CD14-positive monocyte (primary cell): ENCODE data around the gene STXBP6. TPM values are rescaled to one million over a fixed set of nuclear protein-coding genes. Genes with fewer than 3 reads are reported as not detected.

ENCODE experiments used
- DNase-seq, 3 donors: peaks; one replicate each; pipeline ENCODE4 v3.0.0-alpha.2; 2011 to 2022
- H2AFZ ChIP-seq: 2 replicates; pipeline ENCODE4 v1.6.0; 2012; ENCODE audit warnings: mild to moderate bottlenecking, low read depth, low read length, inconsistent platforms; ENCODE audit not compliant: insufficient read depth, poor library complexity, severe bottlenecking
- H3K27ac ChIP-seq, 2 donors: 1 replicate in 1 of 2; 2 replicates in 1 of 2; pipeline ENCODE4 v1.5.1; 2012 to 2013; ENCODE audit warnings: low read length in 2 of 2, control low read depth in 1 of 2, inconsistent platforms in 1 of 2, low read depth in 1 of 2, mild to moderate bottlenecking in 1 of 2
- H3K27me3 ChIP-seq, 2 donors: one replicate each; pipeline versions ENCODE4 v1.6.0 to v1.6.1; 2011 to 2013; ENCODE audit warnings: low read length in 2 of 2; ENCODE audit not compliant: control insufficient read depth in 2 of 2, insufficient read depth in 2 of 2
- H3K36me3 ChIP-seq, 2 donors: replicated peaks in 1 of 2; 1 replicate in 1 of 2; 2 replicates in 1 of 2; pipeline versions ENCODE4 v1.5.1 to v1.6.1; 2012 to 2013; ENCODE audit warnings: low read length in 2 of 2, control low read depth in 1 of 2, inconsistent platforms in 1 of 2, mild to moderate bottlenecking in 1 of 2; ENCODE audit not compliant: insufficient read depth in 2 of 2, control insufficient read depth in 1 of 2
- H3K4me1 ChIP-seq, 2 donors: 1 replicate in 1 of 2; 2 replicates in 1 of 2; pipeline versions ENCODE4 v1.5.1 to v1.6.1; 2012 to 2013; ENCODE audit warnings: low read length in 2 of 2, control low read depth in 1 of 2, inconsistent platforms in 1 of 2, mild to moderate bottlenecking in 1 of 2, moderate library complexity in 1 of 2; ENCODE audit not compliant: insufficient read depth in 2 of 2, control insufficient read depth in 1 of 2
- H3K4me2 ChIP-seq: replicated peaks from 2 replicates; pipeline ENCODE3; 2012; ENCODE audit warnings: low read length, moderate library complexity, mild to moderate bottlenecking; ENCODE audit not compliant: poor library complexity, severe bottlenecking; ENCODE audit errors: extremely low read depth
- H3K4me3 ChIP-seq, 3 experiments: fragments of 200-600 bp in 1 of 3; sonication (generic) in 1 of 3; replicated peaks in 1 of 3; 1 replicate in 2 of 3; 2 replicates in 1 of 3; pipeline ENCODE4 v1.5.1; 2011 to 2013; ENCODE audit warnings: low read length in 3 of 3, mild to moderate bottlenecking in 3 of 3, control low read depth in 2 of 3, low read depth in 2 of 3, inconsistent platforms in 1 of 3, moderate library complexity in 1 of 3
- H3K79me2 ChIP-seq: 2 replicates; pipeline ENCODE4 v1.6.0; 2012; ENCODE audit warnings: mild to moderate bottlenecking, control low read depth, inconsistent platforms, low read length, moderate library complexity; ENCODE audit not compliant: insufficient read depth
- H3K9ac ChIP-seq: 2 replicates; pipeline ENCODE4 v1.6.0; 2017; ENCODE audit warnings: low read length, mild to moderate bottlenecking; ENCODE audit not compliant: insufficient read depth, poor library complexity, severe bottlenecking
- H3K9me3 ChIP-seq, 2 donors: replicated peaks in 1 of 2; 1 replicate in 1 of 2; 2 replicates in 1 of 2; pipeline versions ENCODE4 v1.5.1 to v1.6.1; 2012 to 2013; ENCODE audit warnings: low read length in 2 of 2, control low read depth in 1 of 2; ENCODE audit not compliant: control insufficient read depth in 1 of 2, insufficient read depth in 1 of 2
- H4K20me1 ChIP-seq: 2 replicates; pipeline ENCODE4 v1.6.0; 2012; ENCODE audit warnings: mild to moderate bottlenecking, low read length, control low read depth, moderate library complexity; ENCODE audit not compliant: insufficient read depth
- H3K27ac Mint-ChIP-seq, 7 donors: one replicate each; pipeline ENCODE4 v1.8.0; 2020; ENCODE audit warnings: mild to moderate bottlenecking in 7 of 7, mixed read lengths in 7 of 7, moderate library complexity in 6 of 7, inconsistent platforms in 2 of 7
- H3K27me3 Mint-ChIP-seq, 3 donors: one replicate each; pipeline ENCODE4 v1.8.0; 2021 to 2022; ENCODE audit warnings: low read depth in 3 of 3, mild to moderate bottlenecking in 3 of 3, mixed read lengths in 3 of 3, moderate library complexity in 3 of 3, inconsistent platforms in 1 of 3
- H3K36me3 Mint-ChIP-seq, 2 donors: one replicate each; pipeline ENCODE4 v1.8.0; 2020; ENCODE audit warnings: mixed read lengths in 2 of 2, inconsistent platforms in 1 of 2, mild to moderate bottlenecking in 1 of 2
- H3K4me1 Mint-ChIP-seq: one replicate; pipeline ENCODE4 v1.8.0; 2020; ENCODE audit warnings: mild to moderate bottlenecking, mixed read lengths
- H3K4me3 Mint-ChIP-seq, 2 donors: one replicate each; pipeline ENCODE4 v1.8.0; 2020; ENCODE audit warnings: mild to moderate bottlenecking in 2 of 2, mixed read lengths in 2 of 2, moderate library complexity in 1 of 2
- H3K9me3 Mint-ChIP-seq, 7 donors: one replicate each; pipeline ENCODE4 v1.8.0; 2020 to 2022; ENCODE audit warnings: mixed read lengths in 7 of 7, mild to moderate bottlenecking in 6 of 7, moderate library complexity in 6 of 7, inconsistent platforms in 2 of 7
- CTCF ChIP-seq: fragments of 200-600 bp; IDR thresholded peaks from one replicate; pipeline ENCODE4 v1.8.0; 2022; ENCODE audit warnings: antibody characterized with exemption, mild to moderate bottlenecking
- WGBS: methylation state at CpG from one replicate; pipeline ENCODE4 v1.1.5; 2013; ENCODE audit warnings: missing lambda C conversion rate; ENCODE audit not compliant: insufficient coverage; 5-methylcytosine and 5-hydroxymethylcytosine counted together
- intact Hi-C, 2 donors: fragments of 100-400 bp; cut with micrococcal nuclease; formaldehyde crosslinking; loops; one replicate each; pipeline versions ENCODE4 v1.15.0 to v1.15.1; 2023
- polyA plus RNA-seq, 3 donors: library from polyadenylated mRNA; depleted of rRNA in 1 of 3; unstranded in 2 of 3; stranded (reverse) in 1 of 3; fragments of 300-500 nt in 2 of 3; fragments of >200 nt in 1 of 3; fragmentation: Illumina TruSeq in 2 of 3; gene quantifications; 1 replicate in 2 of 3; 2 replicates in 1 of 3; pipeline ENCODE4 v1.2.3, GENCODE V29; 2012 to 2021

The STXBP6 gene
- polyA plus RNA-seq, 3 donors = 0.05 to 0.25 (median 0.08) TPM

DNA sequence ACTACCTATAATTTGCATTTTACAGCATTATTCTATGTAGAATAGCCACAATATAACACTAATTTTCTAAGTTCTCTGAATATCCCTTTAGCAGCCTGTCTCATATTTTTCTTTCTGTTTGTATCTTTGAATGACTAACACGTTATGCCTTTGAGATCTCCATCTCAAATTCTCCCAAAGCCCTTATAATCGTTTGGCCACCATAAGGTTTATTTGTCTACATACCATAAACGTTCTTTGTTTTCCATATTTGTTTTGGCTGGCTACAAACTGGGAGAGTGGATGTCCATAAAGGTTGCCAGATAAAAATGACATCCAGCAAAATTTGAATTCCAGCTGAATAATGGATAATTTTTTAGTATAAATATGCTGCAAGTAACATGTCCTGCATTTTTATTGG lies 203.7 kb downstream of the STXBP6 start:
- no peak overlapping the region for H3K4me3 Mint-ChIP-seq
- H3K27ac ChIP-seq = no peak overlapping the region
- no peaks in the 10 kb centered on the region for H3K36me3 Mint-ChIP-seq
- peaks cover 0 to 4% (median 0%) of the 10 kb centered on the region in 3 donors for H3K27me3 Mint-ChIP-seq
- H3K9me3 ChIP-seq = no peaks in the 10 kb centered on the region
- intact Hi-C loops = no loop called here
- no peaks in the 10 kb centered on the region for H4K20me1 ChIP-seq
- no peaks in the 10 kb centered on the region for H3K36me3 ChIP-seq
- H3K9me3 Mint-ChIP-seq = no peaks in the 10 kb centered on the region
- H3K4me2 ChIP-seq = no peak overlapping the region
- H3K4me1 Mint-ChIP-seq = peaks cover 4% of the 10 kb centered on the region
- no peak overlapping the region for H2AFZ ChIP-seq
- no peaks in the 10 kb centered on the region for H3K27me3 ChIP-seq
- no CpG with 5 or more reads among the region's 3 CpGs for WGBS
- H3K9ac ChIP-seq = no peak overlapping the region
- no peak overlapping the region for H3K4me3 ChIP-seq
- DNase-seq = no peak
- no peaks in the 10 kb centered on the region for H3K79me2 ChIP-seq
- H3K4me1 ChIP-seq = no peaks in the 10 kb centered on the region
- no peak for TF ChIP-seq CTCF
- no peak overlapping the region for H3K27ac Mint-ChIP-seq

GRCh38 chr14:24845851-24846250 lies 204.1 kb downstream of the STXBP6 start:
- Mint-ChIP-seq H3K36me3 (no peaks in the 10 kb centered on the region), H3K9me3 (no peaks in the 10 kb centered on the region), H3K4me3 (no peak overlapping the region), H3K4me1 (peaks cover 4% of the 10 kb centered on the region), H3K27me3 (peaks cover 0 to 4% (median 0%) of the 10 kb centered on the region in 3 donors), H3K27ac (no peak overlapping the region)
- no peak for DNase-seq
- no peak overlapping the region for H3K4me2 ChIP-seq
- no peak overlapping the region for H2AFZ ChIP-seq
- H4K20me1 ChIP-seq = no peaks in the 10 kb centered on the region
- TF ChIP-seq CTCF = no peak
- H3K4me1 ChIP-seq = no peaks in the 10 kb centered on the region
- no peak overlapping the region for H3K4me3 ChIP-seq
- no peaks in the 10 kb centered on the region for H3K9me3 ChIP-seq
- no peaks in the 10 kb centered on the region for H3K27me3 ChIP-seq
- no peaks in the 10 kb centered on the region for H3K36me3 ChIP-seq
- no peak overlapping the region for H3K27ac ChIP-seq
- H3K79me2 ChIP-seq = no peaks in the 10 kb centered on the region
- WGBS = no CpG with 5 or more reads among the region's 2 CpGs
- H3K9ac ChIP-seq = no peak overlapping the region
- intact Hi-C loops = no loop called here
